GM18517 (cell line): ENCODE measurements around the gene PROC.
"Not testable (repeated sequence)": the region's sequence is repeated elsewhere in the genome, so short reads cannot be mapped to it uniquely, and the experiment has no call there.

ENCODE experiments used
- ATAC-seq: cut with Tn5 transposase; IDR thresholded peaks from one replicate; pipeline ENCODE4 v1.9.1; 2021; ENCODE audit warnings: mild to moderate bottlenecking, moderate library complexity; ENCODE audit not compliant: unreplicated experiment

The PROC gene

GRCh38 chr2:127392828-127393578 lies 25.2 kb upstream of the PROC start:
- ATAC-seq = no peak

- ATAC-seq = no peak
Measured at GRCh38 chr2:127394492-127394891, 23.7 kb upstream of the PROC start.

GRCh38 chr2:127397568-127398238 lies 20.5 kb upstream of the PROC start:
- ATAC-seq = peak; percentile 10

- ATAC-seq = peak; percentile 75
Measured at GRCh38 chr2:127398239-127398590, 20.0 kb upstream of the PROC start.

- no peak for ATAC-seq
Measured at GRCh38 chr2:127400533-127400896, 17.7 kb upstream of the PROC start.

- no peak for ATAC-seq
Measured at GRCh38 chr2:127400897-127401756, 17.1 kb upstream of the PROC start.

GRCh38 chr2:127401757-127402695 lies 16.2 kb upstream of the PROC start:
- ATAC-seq = no peak

GRCh38 chr2:127403460-127403859 lies 14.8 kb upstream of the PROC start:
- no peak for ATAC-seq

- no peak for ATAC-seq
Measured at GRCh38 chr2:127404466-127405254, 13.6 kb upstream of the PROC start.

- no peak for ATAC-seq
Measured at GRCh38 chr2:127405255-127405610, 13.0 kb upstream of the PROC start.

GRCh38 chr2:127406454-127406853 lies 11.8 kb upstream of the PROC start:
- ATAC-seq = no peak

GRCh38 chr2:127407091-127407490 lies 11.1 kb upstream of the PROC start:
- ATAC-seq = no peak

- ATAC-seq = no peak
Measured at GRCh38 chr2:127407661-127408003, 10.6 kb upstream of the PROC start.

- no peak for ATAC-seq
Measured at GRCh38 chr2:127408004-127408806, 10.0 kb upstream of the PROC start.

GRCh38 chr2:127408807-127409099 lies 9.5 kb upstream of the PROC start:
- ATAC-seq = no peak

GRCh38 chr2:127409716-127410115 lies 8.5 kb upstream of the PROC start:
- not testable (repeated sequence) for ATAC-seq

- peak; percentile 56 for ATAC-seq
Measured at GRCh38 chr2:127410871-127411652, 7.2 kb upstream of the PROC start.

GRCh38 chr2:127411653-127412369 lies 6.4 kb upstream of the PROC start:
- no peak for ATAC-seq
